GM12801 (cell line): ENCODE results near the gene NRG3.

Source experiments
- TF ChIP-seq, protein P1 (sequence below): IDR thresholded peaks from one replicate; pipeline ENCODE4 v1.5.1; 2011; ENCODE audit warnings: control low read depth; ENCODE audit not compliant: insufficient read length; ENCODE audit errors: extremely low read depth

The NRG3 gene

DNA sequence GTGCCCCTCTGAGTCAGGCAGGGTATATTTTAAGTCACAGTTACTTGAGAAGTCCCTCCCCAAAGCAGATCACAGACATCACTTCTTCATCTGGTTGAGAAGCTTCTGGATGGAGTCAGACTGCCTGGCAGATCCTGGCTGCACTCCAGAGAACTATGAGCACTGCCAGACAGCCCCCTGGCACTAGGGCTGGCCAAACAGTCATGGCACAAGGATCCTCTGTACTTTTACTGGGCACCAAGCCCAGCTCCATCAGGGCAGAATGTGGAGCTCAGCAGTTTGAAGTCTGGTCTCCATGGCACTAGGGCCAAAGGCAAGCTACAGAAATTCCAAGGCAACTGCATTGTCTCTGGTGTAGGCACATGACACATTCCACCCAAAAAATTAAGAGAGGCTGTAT, 162.1 kb downstream of the NRG3 start:
- TF ChIP-seq, protein P1, sequence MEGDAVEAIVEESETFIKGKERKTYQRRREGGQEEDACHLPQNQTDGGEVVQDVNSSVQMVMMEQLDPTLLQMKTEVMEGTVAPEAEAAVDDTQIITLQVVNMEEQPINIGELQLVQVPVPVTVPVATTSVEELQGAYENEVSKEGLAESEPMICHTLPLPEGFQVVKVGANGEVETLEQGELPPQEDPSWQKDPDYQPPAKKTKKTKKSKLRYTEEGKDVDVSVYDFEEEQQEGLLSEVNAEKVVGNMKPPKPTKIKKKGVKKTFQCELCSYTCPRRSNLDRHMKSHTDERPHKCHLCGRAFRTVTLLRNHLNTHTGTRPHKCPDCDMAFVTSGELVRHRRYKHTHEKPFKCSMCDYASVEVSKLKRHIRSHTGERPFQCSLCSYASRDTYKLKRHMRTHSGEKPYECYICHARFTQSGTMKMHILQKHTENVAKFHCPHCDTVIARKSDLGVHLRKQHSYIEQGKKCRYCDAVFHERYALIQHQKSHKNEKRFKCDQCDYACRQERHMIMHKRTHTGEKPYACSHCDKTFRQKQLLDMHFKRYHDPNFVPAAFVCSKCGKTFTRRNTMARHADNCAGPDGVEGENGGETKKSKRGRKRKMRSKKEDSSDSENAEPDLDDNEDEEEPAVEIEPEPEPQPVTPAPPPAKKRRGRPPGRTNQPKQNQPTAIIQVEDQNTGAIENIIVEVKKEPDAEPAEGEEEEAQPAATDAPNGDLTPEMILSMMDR: no peak

DNA sequence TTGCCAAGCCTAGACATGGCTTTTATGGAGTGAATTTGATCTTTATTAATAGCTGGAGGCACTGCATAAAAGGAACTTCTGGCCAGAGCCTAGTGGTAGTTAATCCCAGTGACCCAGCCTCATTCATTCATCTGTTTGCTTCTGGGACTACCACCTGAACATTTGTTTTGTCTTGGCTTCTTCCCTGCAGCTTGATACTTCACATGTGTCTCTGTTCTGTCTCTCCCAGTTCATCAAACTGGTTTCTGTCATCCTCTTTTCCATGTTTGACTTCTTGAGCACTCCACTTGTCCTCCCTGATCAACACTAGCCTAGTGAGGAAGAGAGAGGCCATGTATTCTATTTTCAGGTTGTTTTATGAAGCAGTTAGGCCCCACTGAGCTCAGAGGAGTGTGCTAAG, 163.6 kb downstream of the NRG3 start:
- TF ChIP-seq, protein P1: no peak

DNA sequence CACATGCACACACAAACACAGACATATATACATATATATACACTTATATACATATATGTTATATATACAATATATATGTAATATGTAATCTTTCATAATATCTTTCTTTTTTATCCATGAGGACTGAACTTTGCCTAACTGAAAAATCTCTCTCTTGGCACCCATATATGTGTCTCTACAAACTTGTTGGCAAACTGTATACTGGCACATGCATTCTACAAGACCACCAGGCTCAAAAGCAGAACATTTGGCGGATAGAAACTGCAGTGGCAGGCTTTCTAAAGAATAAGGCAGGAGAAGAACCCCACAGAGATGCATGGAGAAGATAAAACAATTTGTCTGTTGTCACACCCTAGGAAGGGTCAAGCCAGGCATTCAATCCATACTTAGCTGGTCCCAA, 165.3 kb downstream of the NRG3 start:
- TF ChIP-seq, protein P1: no peak

DNA sequence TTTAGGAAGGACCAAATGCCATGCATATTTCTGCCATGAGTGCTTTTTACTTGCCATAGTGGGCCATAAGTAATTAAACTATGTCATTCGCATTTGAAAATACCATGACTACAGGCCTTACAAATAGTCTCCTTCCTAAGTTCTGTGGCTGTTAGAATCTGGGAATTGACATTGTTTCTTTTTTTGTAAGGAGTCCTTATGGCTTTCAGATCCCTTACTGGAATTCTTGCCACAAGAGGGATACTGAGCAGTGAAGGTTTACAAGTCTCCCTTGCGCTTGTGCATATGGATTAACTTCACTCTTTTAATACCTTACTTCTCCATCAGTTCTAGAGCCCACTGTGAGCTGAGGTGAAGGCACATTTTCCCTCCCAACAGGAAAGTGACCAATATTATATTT, 166.0 kb downstream of the NRG3 start:
- TF ChIP-seq, protein P1: no peak

DNA sequence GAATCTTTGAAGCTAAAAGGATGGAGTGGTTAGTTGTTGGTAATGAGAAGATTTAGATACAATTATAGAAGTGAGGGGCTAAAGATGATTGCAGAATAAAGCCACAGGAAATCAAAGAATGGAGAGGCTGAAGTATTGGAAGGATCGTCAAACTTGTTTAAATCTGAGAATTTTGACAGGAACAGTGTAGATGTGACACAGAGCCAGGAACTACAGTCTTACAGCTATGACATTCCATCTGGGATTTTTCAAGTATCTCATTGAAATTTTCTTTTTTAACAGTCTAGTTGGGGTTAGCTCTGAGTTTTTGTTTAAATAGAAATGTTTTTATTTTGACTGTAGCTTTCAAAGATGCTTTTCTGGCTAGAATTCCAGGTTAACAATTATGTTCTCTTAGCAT, 181.4 kb downstream of the NRG3 start:
- TF ChIP-seq, protein P1: no peak

DNA sequence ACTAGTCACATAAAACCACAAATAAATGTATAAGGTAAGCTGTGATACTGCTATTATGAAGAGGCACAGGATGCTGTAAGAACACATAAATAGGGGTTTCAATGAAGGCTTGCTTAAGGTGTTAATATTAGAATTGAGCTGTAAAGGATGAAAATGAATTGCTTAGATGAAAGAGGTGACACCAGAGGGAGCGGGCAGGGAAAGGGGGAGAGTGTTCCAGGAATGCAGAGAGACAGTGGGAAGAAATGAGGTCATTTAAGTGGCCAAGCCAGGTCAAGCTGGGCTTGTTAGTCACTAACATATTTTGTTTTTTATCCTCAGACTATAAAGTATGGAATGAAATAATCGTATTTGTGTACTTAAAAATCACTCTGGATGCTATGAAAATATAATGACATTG, 193.5 kb downstream of the NRG3 start:
- TF ChIP-seq, protein P1: no peak

DNA sequence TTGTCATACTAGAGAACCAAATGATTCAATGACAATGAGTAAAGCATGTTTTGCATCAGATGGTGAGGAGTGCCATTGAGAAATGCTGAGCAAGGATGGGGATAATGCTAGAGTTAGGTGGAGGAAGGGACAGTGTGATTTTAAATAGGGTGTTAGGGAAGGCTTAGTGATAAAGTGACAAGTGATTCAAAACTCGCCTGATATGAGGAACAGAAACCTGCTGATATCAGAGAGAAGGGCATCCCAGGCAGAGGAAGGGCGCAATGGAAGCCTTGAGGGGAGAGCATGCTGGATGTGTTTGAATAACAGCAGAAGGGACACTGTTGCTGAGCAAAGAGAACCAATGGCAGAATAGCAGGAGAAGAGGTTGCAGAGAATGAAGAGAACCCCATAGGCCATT, 196.2 kb downstream of the NRG3 start:
- TF ChIP-seq, protein P1: no peak

DNA sequence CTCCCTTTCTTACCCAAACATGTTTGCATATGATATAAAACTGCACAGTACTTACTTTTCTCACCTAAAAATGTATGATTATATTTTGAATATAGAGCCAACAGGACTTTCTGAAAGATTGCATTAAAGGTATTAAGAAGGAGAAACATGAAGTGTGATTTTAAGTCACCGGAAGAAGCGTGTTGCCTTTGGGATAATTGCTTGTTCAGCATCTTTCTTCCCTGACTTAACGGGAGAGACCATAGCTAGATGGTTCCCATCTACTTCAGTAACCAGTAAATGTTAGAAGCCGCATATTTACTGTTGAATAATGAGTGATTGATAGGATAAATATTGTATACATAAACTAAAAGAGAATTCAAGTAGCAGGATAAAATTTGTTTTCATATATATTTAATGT, 197.1 kb downstream of the NRG3 start:
- TF ChIP-seq, protein P1: no peak
